Mesenchymal stem cell (in vitro differentiated cells and primary cell): ENCODE data around the gene NEGR1.

ENCODE experiments used
- DNase-seq: peaks from one replicate; pipeline ENCODE4 v3.0.0-alpha.2; 2013
- H2AFZ ChIP-seq: one replicate; pipeline ENCODE4 v1.6.1; 2013; ENCODE audit warnings: low read depth, mild to moderate bottlenecking, control low read depth, inconsistent platforms, low read length, moderate library complexity
- H2AK5ac ChIP-seq: 2 replicates; pipeline ENCODE4 v1.6.1; 2013; ENCODE audit warnings: low read length, moderate library complexity, mild to moderate bottlenecking, inconsistent platforms; ENCODE audit not compliant: severe bottlenecking
- H2BK120ac ChIP-seq: one replicate; pipeline ENCODE4 v1.6.1; 2013; ENCODE audit warnings: low read depth, mild to moderate bottlenecking, inconsistent platforms, low read length, moderate library complexity
- H2BK12ac ChIP-seq, 2 experiments: one replicate each; pipeline ENCODE4 v1.6.1; 2013; ENCODE audit warnings: inconsistent platforms in 2 of 2, low read length in 2 of 2, mild to moderate bottlenecking in 2 of 2, moderate library complexity in 2 of 2, control low read depth in 1 of 2
- H2BK15ac ChIP-seq: one replicate; pipeline ENCODE4 v1.6.1; 2013; ENCODE audit warnings: mild to moderate bottlenecking, low read depth, inconsistent platforms; ENCODE audit not compliant: poor library complexity, severe bottlenecking
- H2BK5ac ChIP-seq: 2 replicates; pipeline ENCODE4 v1.6.1; 2013; ENCODE audit warnings: low read depth, mild to moderate bottlenecking, low read length, control low read depth, inconsistent platforms; ENCODE audit not compliant: poor library complexity, severe bottlenecking
- H3K14ac ChIP-seq, 2 experiments: one replicate each; pipeline ENCODE4 v1.6.1; 2013; ENCODE audit warnings: inconsistent platforms in 2 of 2, low read length in 2 of 2, control low read depth in 1 of 2, mild to moderate bottlenecking in 1 of 2, moderate library complexity in 1 of 2
- H3K18ac ChIP-seq, 2 experiments: one replicate each; pipeline ENCODE4 v1.6.1; 2013; ENCODE audit warnings: inconsistent platforms in 2 of 2, low read length in 2 of 2, control low read depth in 1 of 2, low read depth in 1 of 2, mild to moderate bottlenecking in 1 of 2
- H3K23ac ChIP-seq, 2 experiments: one replicate each; pipeline ENCODE4 v1.6.1; 2013; ENCODE audit warnings: inconsistent platforms in 2 of 2, low read length in 2 of 2, mild to moderate bottlenecking in 2 of 2, moderate library complexity in 2 of 2, control low read depth in 1 of 2
- H3K27ac ChIP-seq: 2 replicates; pipeline ENCODE4 v1.5.1; 2013; ENCODE audit warnings: mild to moderate bottlenecking, moderate library complexity, low read length, control low read depth, inconsistent platforms; ENCODE audit not compliant: poor library complexity, severe bottlenecking
- H3K27me3 ChIP-seq, 2 experiments: 2 replicates each; pipeline versions ENCODE4 v1.6.1 to v1.7.0; 2013; ENCODE audit warnings: low read length in 2 of 2, mild to moderate bottlenecking in 2 of 2, moderate library complexity in 2 of 2, control low read depth in 1 of 2, inconsistent platforms in 1 of 2; ENCODE audit not compliant: control insufficient read depth in 1 of 2, insufficient read depth in 1 of 2
- H3K36me3 ChIP-seq, 2 experiments: 2 replicates each; pipeline versions ENCODE4 v1.6.1 to v1.7.0; 2013; ENCODE audit warnings: low read length in 2 of 2, control low read depth in 1 of 2, inconsistent platforms in 1 of 2, low read depth in 1 of 2, mild to moderate bottlenecking in 1 of 2; ENCODE audit not compliant: insufficient read depth in 2 of 2, control insufficient read depth in 1 of 2
- H3K4ac ChIP-seq, 2 experiments: one replicate each; pipeline ENCODE4 v1.6.1; 2013; ENCODE audit warnings: inconsistent platforms in 2 of 2, low read length in 2 of 2, mild to moderate bottlenecking in 2 of 2, moderate library complexity in 2 of 2, control low read depth in 1 of 2, low read depth in 1 of 2
- H3K4me1 ChIP-seq: 2 replicates; pipeline ENCODE4 v1.6.1; 2013; ENCODE audit warnings: low read depth, low read length, control low read depth; ENCODE audit not compliant: control insufficient read depth, insufficient read depth
- H3K4me2 ChIP-seq: 2 replicates; pipeline ENCODE4 v1.6.1; 2013; ENCODE audit warnings: low read length, mild to moderate bottlenecking, inconsistent platforms; ENCODE audit not compliant: poor library complexity, severe bottlenecking
- H3K4me3 ChIP-seq, 2 experiments: 2 replicates each; pipeline versions ENCODE4 v1.5.1 to v1.7.0; 2013; ENCODE audit warnings: low read length in 2 of 2, mild to moderate bottlenecking in 2 of 2, control low read depth in 1 of 2, low read depth in 1 of 2; ENCODE audit not compliant: insufficient read depth in 1 of 2
- H3K79me1 ChIP-seq: replicated peaks from 2 replicates; pipeline ENCODE4 v1.6.1; 2013; ENCODE audit warnings: mild to moderate bottlenecking, control low read depth, low read length, inconsistent platforms; ENCODE audit not compliant: poor library complexity, severe bottlenecking
- H3K9ac ChIP-seq: 2 replicates; pipeline ENCODE4 v1.7.0; 2013; ENCODE audit warnings: mild to moderate bottlenecking, low read length, moderate library complexity
- H3K9me3 ChIP-seq: 2 replicates; pipeline ENCODE4 v1.7.0; 2013; ENCODE audit warnings: mild to moderate bottlenecking, low read length; ENCODE audit not compliant: control insufficient read depth
- H4K8ac ChIP-seq: one replicate; pipeline ENCODE4 v1.6.1; 2013; ENCODE audit warnings: inconsistent platforms, mild to moderate bottlenecking, low read length, moderate library complexity
- H4K91ac ChIP-seq: one replicate; pipeline ENCODE4 v1.6.1; 2013; ENCODE audit warnings: mild to moderate bottlenecking, low read length, inconsistent platforms
- WGBS: methylation state at CpG from one replicate; pipeline ENCODE4 v1.1.7; 2013; ENCODE audit warnings: mixed read lengths; 5-methylcytosine and 5-hydroxymethylcytosine counted together

Gene NEGR1

GRCh38 chr1:71657891-71658679 lies 624.3 kb downstream of the NEGR1 start:
- H3K9ac ChIP-seq = peak overlapping the region; percentile 44
- H3K27ac ChIP-seq = no peak overlapping the region
- H3K79me1 ChIP-seq = no peaks in the 10 kb centered on the region
- H3K4ac ChIP-seq = no peak overlapping the region
- no peak overlapping the region for H4K91ac ChIP-seq
- H3K4me1 ChIP-seq = no peaks in the 10 kb centered on the region
- H3K4me3 ChIP-seq = no peak overlapping the region
- no peak overlapping the region for H2AFZ ChIP-seq
- no peaks in the 10 kb centered on the region for H3K27me3 ChIP-seq
- H2BK5ac ChIP-seq = no peak overlapping the region
- H3K18ac ChIP-seq = no peak overlapping the region
- H3K14ac ChIP-seq = no peak overlapping the region
- H2BK15ac ChIP-seq = no peak overlapping the region
- no peak overlapping the region for H2AK5ac ChIP-seq
- H2BK12ac ChIP-seq = no peak overlapping the region
- H3K4me2 ChIP-seq = no peak overlapping the region
- DNase-seq = no peak
- H2BK120ac ChIP-seq = no peak overlapping the region
- no peak overlapping the region for H3K23ac ChIP-seq
- H4K8ac ChIP-seq = no peak overlapping the region
- 97% methylated on average over 3 of the region's 4 CpGs for WGBS
- H3K9me3 ChIP-seq = no peaks in the 10 kb centered on the region
- H3K36me3 ChIP-seq = no peaks in the 10 kb centered on the region

DNA sequence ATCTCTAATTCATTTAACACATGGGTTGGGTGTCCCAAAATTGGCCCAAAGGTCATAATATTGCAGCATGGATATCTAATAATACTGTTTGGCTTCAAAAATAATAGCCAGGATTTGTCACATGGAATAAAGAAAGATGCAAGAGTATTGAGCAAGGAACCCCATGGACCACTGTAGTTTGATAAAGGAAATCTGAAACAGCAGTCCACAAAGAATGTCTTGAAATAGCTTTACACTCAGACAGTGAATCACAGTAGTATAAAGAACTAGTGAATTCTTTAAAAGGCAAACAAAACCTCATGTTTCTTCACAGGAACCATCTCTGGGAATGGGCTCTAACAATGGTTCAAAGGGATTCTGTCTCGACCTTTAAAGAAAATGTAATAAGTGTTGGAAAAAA lies 625.4 kb downstream of the NEGR1 start:
- WGBS = no CpG with 5 or more reads among the region's 1 CpG

DNA sequence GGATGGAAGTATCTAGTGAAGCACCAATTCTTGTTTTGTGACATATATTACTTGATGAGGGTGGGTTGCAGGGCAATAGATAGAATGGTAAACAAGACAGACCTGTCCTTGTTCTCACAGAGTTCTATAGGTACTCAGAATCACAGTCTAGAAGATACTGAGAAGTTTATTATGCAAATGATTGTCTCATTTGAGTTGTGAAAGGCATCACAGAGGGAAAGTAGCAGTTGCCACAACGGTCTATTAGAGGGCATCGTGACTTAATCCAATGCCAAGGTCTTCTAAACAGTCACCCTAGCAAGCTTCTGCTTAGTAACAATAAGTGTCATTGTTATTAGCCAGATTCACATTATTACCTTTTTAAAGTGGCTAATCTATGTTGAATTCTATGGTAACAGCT lies 626.7 kb downstream of the NEGR1 start:
- Histone ChIP-seq H4K91ac (no peak overlapping the region), H3K79me1 (no peaks in the 10 kb centered on the region), H2BK5ac (no peak overlapping the region), H3K4ac (no peak overlapping the region), H2BK15ac (no peak overlapping the region), H3K36me3 (no peaks in the 10 kb centered on the region), H2AK5ac (no peak overlapping the region), H3K9me3 (no peaks in the 10 kb centered on the region), H3K18ac (no peak overlapping the region), H3K27me3 (no peaks in the 10 kb centered on the region), H3K9ac (no peak overlapping the region), H4K8ac (no peak overlapping the region), H2BK120ac (no peak overlapping the region), H3K14ac (no peak overlapping the region), H3K4me2 (no peak overlapping the region), H3K4me3 (no peak overlapping the region), H2BK12ac (no peak overlapping the region), H3K27ac (no peak overlapping the region), H2AFZ (no peak overlapping the region), H3K4me1 (no peaks in the 10 kb centered on the region), H3K23ac (no peak overlapping the region)
- 100% methylated on average over 1 of the region's 2 CpGs for WGBS
- no peak for DNase-seq

More for the DNA sequence above, 625.4 kb downstream of the NEGR1 start:
- H2AFZ ChIP-seq = no peak overlapping the region
- no peak overlapping the region for H3K18ac ChIP-seq
- no peaks in the 10 kb centered on the region for H3K9me3 ChIP-seq
- no peak overlapping the region for H3K23ac ChIP-seq
- H3K4ac ChIP-seq = no peak overlapping the region
- H2BK12ac ChIP-seq = no peak overlapping the region
- H3K27me3 ChIP-seq = no peaks in the 10 kb centered on the region
- DNase-seq = no peak
- no peak overlapping the region for H2BK120ac ChIP-seq
- H3K14ac ChIP-seq = no peak overlapping the region
- H2AK5ac ChIP-seq = no peak overlapping the region
- no peaks in the 10 kb centered on the region for H3K36me3 ChIP-seq
- no peaks in the 10 kb centered on the region for H3K4me1 ChIP-seq
- no peak overlapping the region for H3K27ac ChIP-seq
- H2BK5ac ChIP-seq = no peak overlapping the region
- H4K8ac ChIP-seq = no peak overlapping the region
- H3K9ac ChIP-seq = peak overlapping the region; percentile 44
- no peak overlapping the region for H3K4me2 ChIP-seq
- H3K4me3 ChIP-seq = no peak overlapping the region
- H3K79me1 ChIP-seq = no peaks in the 10 kb centered on the region
- H4K91ac ChIP-seq = no peak overlapping the region
- H2BK15ac ChIP-seq = no peak overlapping the region

DNA sequence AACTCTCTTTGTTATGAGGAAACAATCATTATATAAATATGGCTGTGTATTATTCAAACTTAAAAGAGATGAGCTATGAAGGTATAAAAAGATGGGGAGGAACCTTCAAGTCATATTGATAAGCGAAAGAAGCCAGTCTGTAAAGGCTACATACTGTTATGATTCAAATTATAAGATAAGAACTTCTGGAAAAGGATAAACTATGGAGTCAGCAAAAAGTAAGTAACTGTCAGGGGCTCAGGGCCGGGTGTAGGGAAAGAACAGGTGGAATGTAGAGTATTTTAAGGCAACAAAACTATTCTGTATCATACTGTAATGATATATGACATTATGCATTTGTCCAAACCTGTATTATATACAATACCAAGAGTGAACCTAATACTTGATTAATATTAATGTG lies 628.4 kb downstream of the NEGR1 start:
- H3K9me3 ChIP-seq = no peaks in the 10 kb centered on the region
- no peak overlapping the region for H3K14ac ChIP-seq
- no peak overlapping the region for H3K27ac ChIP-seq
- H3K23ac ChIP-seq = no peak overlapping the region
- no peak overlapping the region for H3K4me3 ChIP-seq
- no peaks in the 10 kb centered on the region for H3K36me3 ChIP-seq
- no peak overlapping the region for H2AFZ ChIP-seq
- H3K18ac ChIP-seq = no peak overlapping the region
- 91% methylated on average over 1 of the region's 2 CpGs for WGBS
- no peak overlapping the region for H2BK15ac ChIP-seq
- H3K4me2 ChIP-seq = no peak overlapping the region
- no peaks in the 10 kb centered on the region for H3K79me1 ChIP-seq
- no peaks in the 10 kb centered on the region for H3K4me1 ChIP-seq
- no peak overlapping the region for H2AK5ac ChIP-seq
- no peak overlapping the region for H2BK12ac ChIP-seq
- no peak overlapping the region for H3K4ac ChIP-seq
- H2BK120ac ChIP-seq = no peak overlapping the region
- no peaks in the 10 kb centered on the region for H3K27me3 ChIP-seq
- DNase-seq = no peak
- H3K9ac ChIP-seq = no peak overlapping the region
- no peak overlapping the region for H4K8ac ChIP-seq
- no peak overlapping the region for H4K91ac ChIP-seq
- H2BK5ac ChIP-seq = no peak overlapping the region
